GM12892 (cell line): ENCODE results near the gene THOC3.
"Not testable (repeated sequence)": the region's sequence is repeated elsewhere in the genome, so short reads cannot be mapped to it uniquely, and the experiment has no call there.

Source experiments
- POLR2A ChIP-seq: IDR thresholded peaks from 2 replicates; pipeline ENCODE4 v1.6.1; 2011; ENCODE audit warnings: low read depth, low read length, control low read depth
- POLR2AphosphoS5 ChIP-seq: IDR thresholded peaks from 2 replicates; pipeline ENCODE4 v1.6.1; 2011; ENCODE audit warnings: low read depth, low read length, control low read depth
- TAF1 ChIP-seq: IDR thresholded peaks from 2 replicates; pipeline ENCODE4 v1.6.1; 2011; ENCODE audit warnings: low read depth, mild to moderate bottlenecking, control low read depth, low read length, borderline replicate concordance

- not testable (repeated sequence) for TF ChIP-seq TAF1, POLR2A, POLR2AphosphoS5
Observed at GRCh38 chr5:176006819-176007218, 38.7 kb upstream of the THOC3 start.
